Measurements from ENCODE around the gene PTGER2. TPM values are rescaled to one million over a fixed set of nuclear protein-coding genes. Genes with fewer than 3 reads are reported as not detected.

PTGER2 gene
- total and polyA plus RNA-seq, 2 of the 13 experiments (the other 11 are each of a cell fraction or from before 2014, with no cell fraction given) = not detected

GRCh38 chr14:52296378-52296777, 17.7 kb upstream of the PTGER2 start (continued):
- no peak for TF ChIP-seq ZNF646 (CRISPR knock-in tag; IDR thresholded peaks at IDR 0.05)
- no peak for TF ChIP-seq ZNF570 (CRISPR knock-in tag; IDR thresholded peaks at IDR 0.05; ENCODE audit: borderline replicate concordance)
- TF ChIP-seq SNAPC2 (CRISPR knock-in tag; IDR thresholded peaks at IDR 0.05) = no peak
- TF ChIP-seq THAP8 (CRISPR knock-in tag; IDR thresholded peaks at IDR 0.05; ENCODE audit: borderline replicate concordance) = no peak
- no peak for TF ChIP-seq KDM1A (CRISPR knock-in tag; IDR thresholded peaks at IDR 0.05)
- no peak for TF ChIP-seq GLMP (CRISPR knock-in tag; IDR thresholded peaks at IDR 0.05; ENCODE audit: borderline replicate concordance)
